Stimulated activated CD8-positive, alpha-beta memory T cell treated with anti-CD3 and anti-CD28 coated beads, Interleukin-12 subunit alpha, Interleukin-12 subunit beta, amount 100 ng/mL, for 24 hours (primary cell): ENCODE results near the gene ZC3H12A.
A peak's percentile ranks its signal among the peaks of the same experiment; 100 is the strongest.

Source experiments
- DNase-seq: peaks from one replicate; pipeline ENCODE4 v3.0.0-alpha.2; 2020; ENCODE audit errors: extremely low read depth

The ZC3H12A gene

DNA sequence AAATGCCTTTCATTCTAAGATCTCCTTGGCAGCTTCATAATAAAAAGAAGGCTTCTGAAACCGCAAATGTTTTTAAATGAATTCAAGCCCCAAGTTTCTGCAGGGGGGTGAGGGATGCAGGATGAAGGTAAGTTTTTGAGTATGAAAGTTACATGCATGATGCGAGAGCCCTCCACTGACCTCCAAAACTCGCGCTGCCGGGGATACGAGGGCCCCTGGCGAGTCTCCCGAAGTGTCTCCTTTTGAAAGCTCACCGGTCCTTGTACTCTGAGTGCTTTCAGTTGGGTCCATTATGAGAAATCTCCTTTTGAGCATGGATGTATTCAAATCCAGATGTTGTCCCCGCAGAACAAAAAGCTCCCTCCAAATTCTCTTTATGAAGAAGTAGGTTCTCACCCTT is 18.9 kb upstream of the ZC3H12A start:
- no peak for DNase-seq

DNA sequence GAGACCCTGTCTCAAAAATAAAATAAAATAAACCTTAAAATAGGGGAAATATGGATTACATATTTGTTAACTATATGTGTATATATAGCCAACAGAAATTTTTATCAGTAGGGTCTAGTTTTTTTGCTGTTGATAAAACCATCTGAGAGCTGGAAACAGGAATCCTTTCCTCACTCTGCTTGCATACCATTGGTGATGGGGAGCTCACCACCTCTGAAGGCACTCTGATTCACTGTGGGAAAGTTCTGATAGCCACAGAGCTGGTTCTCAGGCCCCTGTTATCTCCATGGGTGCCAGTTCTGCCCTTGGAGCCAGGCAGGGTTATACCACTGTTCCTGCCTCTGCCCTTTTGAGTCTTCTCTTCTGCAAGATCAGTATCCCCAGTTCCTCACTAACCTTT is 17.8 kb upstream of the ZC3H12A start:
- no peak for DNase-seq

DNA sequence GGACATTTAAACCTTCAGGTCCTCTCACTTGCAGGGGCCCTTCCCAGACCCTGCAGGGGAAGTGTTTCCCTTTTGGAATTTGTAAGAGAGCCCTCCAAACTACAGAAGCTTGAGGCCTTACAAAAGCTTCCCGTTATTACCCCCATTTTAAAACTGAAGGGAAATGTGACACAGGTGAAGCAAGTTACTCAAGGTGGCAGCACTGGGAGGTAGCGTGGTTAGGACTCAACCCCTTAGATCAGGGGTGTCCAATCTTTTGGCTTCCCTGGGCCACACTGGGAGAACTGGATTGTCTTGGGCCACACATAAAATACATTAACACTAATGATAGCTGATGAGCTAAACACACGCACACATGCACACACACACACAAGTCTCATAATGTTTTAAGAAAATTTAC is 15.8 kb upstream of the ZC3H12A start:
- no peak for DNase-seq

DNA sequence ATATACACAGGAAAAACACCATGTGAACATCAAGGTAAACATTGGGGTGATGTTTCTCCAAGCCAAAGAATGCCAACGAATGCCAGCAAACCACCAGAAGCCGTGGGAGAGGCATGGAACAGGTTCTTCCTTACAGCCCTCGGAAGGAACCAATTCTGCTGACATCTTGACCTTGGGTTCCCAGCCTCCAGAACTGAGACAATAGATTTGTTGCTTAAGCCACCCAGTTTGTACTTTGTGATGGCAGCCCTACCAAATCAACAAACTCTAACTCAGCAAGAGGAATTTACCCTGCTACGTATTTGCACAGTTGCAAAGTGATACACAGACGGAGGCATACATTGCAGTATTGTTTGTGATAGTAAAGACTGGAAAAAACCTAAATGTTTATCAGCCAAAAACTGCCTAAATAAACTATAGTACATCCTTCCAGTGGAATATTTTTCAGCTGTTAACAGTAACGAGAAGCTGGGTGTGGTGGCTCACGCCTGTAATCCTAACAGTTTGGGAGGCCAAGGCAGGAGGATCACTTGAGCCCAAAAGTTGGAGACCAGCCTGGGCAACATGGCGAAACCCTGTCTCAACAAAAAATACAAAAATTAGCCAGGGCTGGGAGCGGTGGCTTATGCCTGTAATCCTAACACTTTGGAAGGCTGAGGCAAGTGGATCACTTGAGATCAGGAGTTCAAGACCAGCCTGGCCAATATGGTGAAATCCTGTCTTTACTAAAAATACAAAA is 12.5 kb upstream of the ZC3H12A start:
- DNase-seq, result no peak

DNA sequence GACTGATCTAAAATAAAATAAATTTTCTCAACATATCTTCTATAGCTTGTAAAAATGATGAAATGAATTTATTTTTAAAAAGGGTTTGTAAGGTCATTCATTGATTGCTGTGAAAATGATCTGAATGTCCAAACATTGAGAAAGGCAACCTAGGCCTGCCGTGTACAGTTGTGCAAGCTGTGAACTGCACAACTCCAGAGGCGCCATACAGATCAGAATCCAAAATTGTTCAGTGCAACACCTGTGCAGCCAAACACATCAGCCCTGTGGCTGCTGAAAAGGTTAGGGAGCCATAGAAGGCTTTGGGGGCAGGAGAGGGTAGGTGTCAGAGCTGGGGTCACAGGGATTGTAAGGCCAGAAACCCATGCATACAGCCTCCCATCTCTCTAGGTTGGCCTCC is 9.9 kb upstream of the ZC3H12A start:
- DNase-seq, result no peak

DNA sequence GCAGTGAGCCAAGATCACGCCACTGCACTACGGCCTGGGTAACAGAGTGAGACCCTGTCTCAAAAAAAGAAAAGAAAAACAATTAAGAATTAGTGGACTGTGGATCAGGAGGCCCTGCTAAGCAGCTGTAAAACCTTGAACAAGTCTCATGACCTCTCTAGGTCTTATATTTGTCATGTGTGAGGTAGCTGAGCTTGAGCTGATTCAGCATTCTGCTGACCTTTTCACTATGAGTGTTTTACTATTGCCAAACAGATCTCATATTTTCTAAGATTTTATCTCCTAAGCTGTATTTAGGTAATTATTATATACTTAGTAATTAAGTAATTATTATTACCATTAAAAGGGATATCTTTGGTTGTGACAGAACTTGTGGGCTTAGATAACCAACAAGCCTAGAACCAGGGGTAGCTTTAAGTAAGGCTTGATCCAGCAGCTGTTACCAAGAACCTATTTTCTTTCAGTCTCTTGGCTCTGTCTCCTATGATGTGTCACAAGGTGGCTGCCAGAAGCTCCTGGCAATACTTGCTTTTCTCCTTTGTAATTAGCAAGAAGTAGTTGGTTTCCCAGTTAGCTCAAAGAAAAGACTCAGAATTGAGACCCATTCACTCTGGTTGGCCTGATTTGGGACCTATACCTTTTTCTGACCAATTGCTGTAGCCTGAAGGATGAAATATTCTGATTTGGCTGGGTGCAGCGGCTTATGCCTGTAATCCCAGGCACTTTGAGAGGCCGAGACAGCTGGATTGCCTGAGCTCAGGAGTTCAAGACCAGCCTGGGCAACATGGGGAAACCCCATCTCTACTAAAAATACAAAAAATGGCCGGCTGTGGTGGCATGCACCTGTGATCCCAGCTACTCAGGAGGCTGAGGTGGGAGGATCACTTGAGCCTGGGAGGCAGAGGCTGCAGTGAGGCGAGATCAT is 8.5 kb upstream of the ZC3H12A start:
- DNase-seq, result no peak

DNA sequence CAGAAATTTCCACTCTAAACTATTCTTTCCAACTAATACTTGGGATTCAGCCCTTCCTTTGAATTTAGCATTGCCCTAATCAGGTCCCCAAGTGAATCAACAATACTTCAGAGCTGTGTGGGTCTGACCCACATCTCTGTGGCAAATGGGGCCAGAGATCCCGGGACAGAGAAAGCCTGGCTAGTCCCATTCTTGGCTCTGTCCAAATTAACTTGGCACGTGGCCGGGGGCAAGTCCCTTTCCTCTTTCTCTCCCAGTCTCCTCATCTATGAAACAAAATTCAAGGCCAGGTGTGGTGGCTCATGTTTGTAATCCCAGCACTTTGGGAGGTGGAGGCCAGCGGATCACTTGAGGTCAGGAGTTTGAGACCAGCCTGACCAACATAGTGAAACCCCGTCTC is 6.3 kb upstream of the ZC3H12A start:
- DNase-seq, result no peak

DNA sequence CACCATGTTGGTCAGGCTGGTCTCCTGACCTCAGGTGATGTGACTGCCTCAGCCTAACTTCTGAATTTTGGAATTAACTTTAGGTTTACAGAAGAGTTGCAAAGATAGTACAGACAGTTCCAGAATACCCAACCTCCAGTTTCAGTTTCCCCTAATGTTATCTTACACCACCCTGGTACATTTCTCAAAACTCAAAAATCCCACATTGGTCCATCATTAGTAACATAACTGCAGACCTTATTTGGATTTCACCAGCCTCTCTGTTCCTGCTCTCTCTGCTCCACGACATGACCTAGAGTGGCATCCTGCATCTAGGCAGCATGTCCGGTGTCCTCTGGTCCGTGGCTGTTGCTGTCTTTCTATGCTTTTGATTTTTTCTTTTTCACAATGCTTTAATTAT is 5.0 kb upstream of the ZC3H12A start:
- no peak for DNase-seq

DNA sequence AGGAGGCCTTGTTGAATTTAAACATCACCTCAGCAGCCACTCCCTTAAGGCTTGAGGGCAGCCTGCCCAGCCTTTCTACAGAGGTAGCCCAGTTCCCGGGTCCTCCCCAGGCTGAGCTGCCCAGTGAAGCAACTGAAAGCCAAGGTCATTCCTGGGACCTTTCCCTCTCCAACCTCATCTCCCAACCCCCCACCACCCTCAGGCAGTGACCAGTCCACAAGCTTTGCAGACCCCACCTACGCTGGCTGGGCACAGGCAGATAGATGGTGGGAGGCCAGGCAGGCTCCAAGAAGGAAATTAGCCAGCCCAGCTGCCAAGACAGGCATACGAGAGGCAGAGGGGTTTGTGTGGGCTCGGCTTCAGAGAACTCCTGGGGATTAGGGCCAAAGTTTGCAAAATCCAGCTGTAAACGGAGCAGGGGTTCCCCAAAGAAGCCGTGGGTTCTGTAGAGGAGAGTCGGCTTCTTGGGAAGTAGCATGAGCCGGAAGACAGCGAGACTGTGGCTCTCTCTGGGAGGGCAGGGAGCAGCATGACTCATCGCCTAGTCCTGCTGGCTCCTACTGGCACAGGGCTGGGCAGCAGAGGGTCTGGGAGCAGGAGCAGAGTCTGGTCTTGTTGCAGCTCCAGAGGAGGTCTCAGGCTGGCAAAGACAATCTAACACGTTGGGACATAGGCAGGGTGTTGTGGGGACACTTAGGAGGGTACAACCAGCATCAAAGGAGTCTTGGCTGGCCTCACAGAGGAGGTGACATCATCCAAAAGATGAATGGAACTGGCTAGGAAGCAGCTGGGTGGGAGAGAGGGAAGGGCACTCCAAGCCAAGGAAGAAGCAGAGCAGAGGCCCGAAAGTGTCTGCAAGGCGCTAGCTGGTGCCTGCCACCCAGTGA is 2.8 kb upstream of the ZC3H12A start:
- no peak for DNase-seq

DNA sequence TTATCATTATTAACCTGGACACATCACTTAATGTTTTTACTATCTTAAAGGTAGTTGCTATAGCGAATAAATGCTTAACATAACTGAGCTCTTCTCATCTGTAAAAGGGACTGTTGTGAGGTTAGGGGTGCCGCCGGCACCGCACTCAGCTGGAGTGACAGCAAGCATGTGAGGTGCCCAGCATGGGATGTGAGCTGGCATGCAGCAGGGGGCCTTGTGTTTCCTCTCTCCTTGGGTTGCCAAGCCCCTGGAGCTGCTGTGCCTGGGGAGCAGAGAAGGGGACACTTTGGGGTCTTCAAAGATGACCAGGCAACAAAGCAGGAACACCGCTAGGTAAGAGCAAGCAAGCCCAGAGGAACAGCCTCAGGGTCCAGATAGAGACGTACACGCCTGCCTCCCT is 2.1 kb upstream of the ZC3H12A start:
- DNase-seq, result no peak

DNA sequence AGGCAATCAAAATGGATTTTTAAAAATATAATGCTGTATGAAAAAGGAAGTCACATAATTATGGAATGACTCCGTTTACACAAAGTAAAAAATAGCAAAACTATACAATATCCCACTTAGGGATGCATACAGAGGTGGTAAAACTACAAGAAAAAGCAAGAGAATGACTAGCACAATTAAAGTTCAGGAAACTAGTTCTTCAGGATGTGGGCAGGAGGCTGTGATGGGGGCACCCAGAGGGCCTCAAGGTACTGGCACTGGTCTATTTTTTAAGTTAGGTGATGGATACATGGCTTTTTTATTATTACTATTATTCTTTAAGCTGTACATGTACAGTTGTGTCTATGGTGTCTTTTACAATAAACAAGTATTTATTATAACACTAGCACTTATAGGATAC is 1.4 kb upstream of the ZC3H12A start:
- DNase-seq, result no peak

DNA sequence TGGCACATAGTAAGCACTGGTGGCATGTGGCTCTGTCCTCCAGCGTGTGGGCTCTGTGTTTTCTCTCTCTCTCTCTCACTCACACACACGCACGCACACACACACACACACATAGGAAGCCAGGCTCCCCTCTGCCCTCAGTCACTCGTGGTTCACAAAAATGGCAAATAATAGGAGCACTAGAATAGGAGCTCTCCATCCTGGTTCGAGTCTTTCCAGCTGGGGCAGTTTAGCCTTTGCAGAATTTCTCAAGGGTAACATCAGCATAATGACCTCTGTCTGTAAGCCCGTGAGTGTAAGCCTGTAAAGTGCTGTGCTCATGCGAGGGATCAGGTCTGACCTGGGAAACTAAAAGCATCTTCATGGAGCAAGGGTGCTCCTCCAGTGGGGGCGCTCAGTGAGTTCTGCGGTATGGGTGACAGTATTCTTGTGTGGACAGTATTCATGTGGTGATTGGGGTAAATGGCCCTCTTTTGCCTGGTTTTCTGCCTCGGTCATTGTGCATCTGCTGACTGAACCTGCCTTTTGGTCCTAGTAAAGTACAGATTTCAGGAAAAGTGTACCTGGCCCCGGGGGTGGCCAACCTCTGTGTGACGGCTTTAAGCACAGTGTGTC is 842 bp upstream of the ZC3H12A start:
- DNase-seq, result no peak

DNA sequence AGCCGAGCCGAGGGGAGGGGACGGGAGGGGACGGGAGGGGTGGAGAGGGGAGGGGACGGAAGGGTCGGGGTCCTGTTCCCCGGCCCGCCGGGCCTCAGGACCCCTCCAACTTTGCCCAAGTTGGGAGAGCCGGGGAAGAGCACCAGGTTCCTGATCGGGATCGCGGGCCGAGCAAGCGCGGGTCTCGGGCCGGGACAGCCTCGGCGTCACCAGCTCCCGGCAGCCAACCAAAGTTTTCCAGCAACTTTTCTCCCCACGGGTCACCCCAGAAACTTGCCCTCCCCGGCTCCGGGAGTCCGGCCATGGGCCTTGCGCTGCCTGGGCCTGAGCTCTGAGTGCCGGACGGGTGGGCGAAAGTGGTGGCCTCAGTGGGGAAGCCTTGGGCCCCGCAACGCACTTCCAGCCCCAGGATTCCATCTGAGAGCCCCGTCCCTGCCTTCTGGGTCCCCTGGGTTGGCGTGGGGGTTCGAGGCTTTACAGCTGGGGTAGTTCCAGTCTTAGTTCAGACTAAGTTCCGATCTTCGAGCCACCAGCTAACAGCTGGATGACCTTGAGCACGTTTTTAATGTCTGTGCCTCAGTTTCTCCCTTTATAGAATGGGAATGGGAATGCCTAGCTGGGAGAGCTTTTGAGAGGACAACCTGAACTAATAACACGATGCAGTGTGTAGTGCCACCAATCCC is 458 bp downstream of the ZC3H12A start:
- DNase-seq, result no peak

DNA sequence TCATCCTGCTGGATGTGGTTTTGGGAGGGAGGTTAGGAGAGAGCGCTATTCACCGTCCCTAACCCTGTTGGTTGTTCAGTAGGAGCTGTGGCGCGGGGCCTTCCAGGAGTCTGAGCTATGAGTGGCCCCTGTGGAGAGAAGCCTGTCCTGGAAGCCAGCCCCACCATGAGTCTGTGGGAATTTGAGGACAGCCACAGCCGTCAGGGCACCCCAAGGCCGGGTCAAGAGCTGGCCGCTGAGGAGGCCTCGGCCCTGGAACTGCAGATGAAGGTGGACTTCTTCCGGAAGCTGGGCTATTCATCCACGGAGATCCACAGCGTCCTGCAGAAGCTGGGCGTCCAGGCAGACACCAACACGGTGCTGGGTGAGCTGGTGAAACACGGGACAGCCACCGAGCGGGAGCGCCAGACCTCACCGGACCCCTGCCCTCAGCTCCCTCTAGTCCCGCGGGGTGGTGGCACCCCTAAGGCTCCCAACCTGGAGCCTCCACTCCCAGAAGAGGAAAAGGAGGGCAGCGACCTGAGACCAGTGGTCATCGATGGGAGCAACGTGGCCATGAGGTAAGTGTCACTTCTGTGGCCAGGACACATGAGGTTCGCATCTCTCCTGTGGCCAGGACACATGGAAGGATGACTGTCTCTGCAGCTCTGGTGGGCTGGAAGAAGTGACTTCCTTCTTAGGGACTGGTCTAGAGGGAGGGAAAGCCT is 1.2 kb downstream of the ZC3H12A start:
- no peak for DNase-seq

DNA sequence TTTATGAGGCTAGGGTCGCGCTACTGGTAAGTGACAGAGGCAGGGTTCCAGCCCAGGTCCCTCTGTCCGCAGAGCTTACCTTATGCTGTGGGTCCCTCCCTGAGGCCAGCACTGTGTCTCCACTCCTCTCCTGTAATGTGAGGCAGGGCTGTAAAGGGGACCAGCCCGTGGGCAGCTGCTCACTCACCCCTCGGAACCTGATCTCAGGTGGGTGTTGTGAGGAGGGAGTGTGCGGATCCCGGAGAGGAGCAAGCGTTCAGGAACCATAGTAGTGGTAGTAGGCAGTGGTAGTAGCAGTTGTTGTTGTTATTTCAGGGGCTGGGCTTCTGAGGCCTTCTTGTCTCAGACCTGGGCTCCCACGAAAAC is 1.7 kb downstream of the ZC3H12A start:
- no peak for DNase-seq

DNA sequence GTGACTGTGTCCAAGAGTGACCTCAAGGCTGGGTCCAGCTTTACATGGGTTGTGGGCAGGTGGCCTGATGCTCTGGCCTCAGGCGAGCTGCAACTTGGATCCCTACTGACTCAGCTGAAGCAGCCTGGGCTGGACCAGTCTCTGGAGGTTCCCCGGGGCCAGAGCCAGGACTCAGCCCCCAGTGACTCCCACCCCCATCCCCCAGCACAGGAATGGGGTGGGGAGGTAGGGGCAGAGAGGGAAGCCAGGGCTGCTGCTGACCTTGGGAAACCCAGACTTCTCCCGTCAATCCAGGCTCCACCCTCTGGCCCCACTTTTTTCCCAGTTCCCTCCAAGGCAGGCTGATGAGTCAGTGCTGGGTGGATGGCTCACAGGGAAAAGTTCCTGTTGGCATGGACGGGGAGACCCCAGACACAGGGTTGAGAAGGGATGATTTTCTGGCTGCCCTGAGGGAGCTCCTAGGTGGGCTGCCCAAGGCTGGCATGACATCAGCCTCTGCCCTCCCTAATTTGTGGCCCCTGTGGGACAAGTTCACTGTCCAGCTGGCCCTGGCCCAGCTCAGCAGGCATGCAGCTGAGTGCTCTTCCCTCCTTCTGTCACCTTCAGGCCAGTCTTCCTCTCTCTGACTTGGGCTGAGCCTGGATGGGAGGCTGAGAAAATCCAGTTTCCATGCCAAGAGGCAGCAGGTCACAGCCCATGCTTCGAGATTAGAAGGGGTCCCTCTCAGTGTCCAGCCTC is 2.2 kb downstream of the ZC3H12A start:
- DNase-seq, result no peak

DNA sequence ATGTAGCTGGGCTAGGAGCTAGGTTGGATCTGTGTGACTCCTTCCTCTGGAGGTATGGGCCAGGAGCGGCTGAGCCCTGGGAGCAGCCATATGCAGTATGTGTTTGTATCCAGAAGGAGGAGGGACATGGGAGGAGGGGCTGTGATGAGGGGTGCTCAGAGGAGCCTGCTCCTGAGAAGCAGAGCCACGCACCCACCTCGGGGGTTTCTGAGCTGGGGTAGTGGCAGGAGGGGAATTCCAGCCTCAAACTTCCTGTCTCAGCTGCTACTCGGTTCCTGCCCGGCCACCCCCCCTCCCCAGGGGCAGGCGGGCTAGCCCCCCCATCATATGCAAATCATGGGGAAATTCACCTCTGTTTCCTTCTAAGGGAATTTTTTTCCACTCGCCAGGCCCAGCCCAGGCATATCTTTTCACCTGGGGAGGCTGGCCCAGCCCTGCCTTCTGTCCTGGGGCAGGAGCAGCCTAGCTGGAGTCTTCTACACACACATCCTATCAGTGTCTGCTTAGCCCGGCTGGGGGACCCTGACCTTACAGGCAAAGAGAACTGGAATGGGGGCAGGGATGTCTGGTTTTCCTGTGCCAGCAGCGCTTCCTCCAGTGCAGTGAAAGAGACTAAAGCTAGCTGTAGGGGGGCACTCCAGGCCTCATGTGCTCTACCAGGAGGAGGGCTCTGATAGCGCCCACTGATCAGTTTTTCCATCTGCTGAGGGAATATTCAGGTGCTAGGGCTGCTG is 3.0 kb downstream of the ZC3H12A start:
- peak; percentile 80 for DNase-seq

DNA sequence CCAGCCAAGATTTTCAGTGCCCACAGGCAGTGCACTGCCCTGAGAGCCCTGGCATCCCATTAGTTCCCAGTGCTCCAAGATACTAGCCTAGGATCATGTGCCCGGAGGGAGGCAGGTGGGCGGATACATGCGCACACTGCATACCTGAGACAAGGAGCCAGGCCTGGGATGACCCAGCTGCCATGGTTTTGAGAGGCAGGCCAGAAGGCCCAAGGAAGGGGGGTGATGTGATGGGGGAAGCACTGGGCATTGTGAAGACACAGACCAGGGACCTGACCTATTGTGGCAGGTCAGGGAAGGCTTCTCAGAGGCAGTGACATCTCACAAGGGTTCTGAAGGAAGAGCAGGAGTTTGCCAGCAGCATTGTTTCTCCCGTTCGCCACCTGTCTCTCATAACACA is 3.6 kb downstream of the ZC3H12A start:
- DNase-seq, result no peak

DNA sequence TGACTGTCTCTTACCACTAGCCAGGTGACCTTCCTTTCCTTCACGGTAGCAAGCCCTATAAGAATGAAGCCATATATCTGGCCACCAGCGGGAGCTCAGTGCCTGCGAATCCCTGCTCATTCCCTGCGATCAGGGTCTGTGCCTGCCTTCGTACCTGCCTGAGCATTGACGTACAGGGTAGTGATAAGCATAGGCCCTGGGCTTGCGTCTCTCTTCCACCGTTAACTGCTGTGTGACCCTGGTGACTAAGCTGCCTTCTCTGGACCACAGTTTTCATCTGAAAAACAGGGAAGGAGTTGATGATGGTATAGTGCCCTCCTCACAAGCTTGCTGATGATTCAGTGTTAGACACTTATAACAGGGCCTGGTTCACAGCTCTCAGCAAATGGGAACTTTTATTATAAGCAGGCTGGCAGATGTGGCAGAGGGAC is 4.1 kb downstream of the ZC3H12A start:
- peak; percentile 39 for DNase-seq
